GM12878 (cell line): Measurements from ENCODE around the gene RGS16. TPM values are rescaled to one million over a fixed set of nuclear protein-coding genes. Genes with fewer than 3 reads are reported as not detected.

Experiments used
- ATAC-seq: fragments of 200-7000 bp; cut with Tn5 transposase; 3 replicates; pipeline ENCODE4 v1.9.1; 2020; ENCODE audit warnings: mild to moderate bottlenecking, moderate library complexity
- BruUV-seq: library from RNA; stranded (reverse); fragments of 400-500 nt; replicated peaks from 2 replicates; lab custom pipeline; 2021; lab: Mats Ljungman, UMichigan
- CTCF ChIA-PET: fragments of 300-600 bp; sonication (Branson Sonifier 250); formaldehyde crosslinking; extraction: SDS; loops from one replicate; lab custom pipeline; 2021; ENCODE audit warnings: inconsistent platforms; lab: Yijun Ruan, JAX
- POLR2A ChIA-PET: fragments of 350-600 bp; formaldehyde crosslinking; extraction: SDS; loops from one replicate; lab custom pipeline; 2021; ENCODE audit warnings: inconsistent platforms; lab: Charles Lee
- RAD21 ChIA-PET: fragments of 300-600 bp; sonication (Branson Sonifier 250); formaldehyde crosslinking; loops from one replicate; lab custom pipeline; 2023; ENCODE audit warnings: antibody characterized with exemption; ENCODE audit not compliant: unreplicated experiment; lab: Charles Lee
- SMC1A ChIA-PET: fragments of 300-600 bp; sonication (Branson Sonifier 250); formaldehyde crosslinking; loops from one replicate; lab custom pipeline; 2023; ENCODE audit not compliant: unreplicated experiment, uncharacterized antibody; lab: Charles Lee
- DNase-seq: peaks from one replicate; pipeline ENCODE4 v3.0.0-alpha.2; 2011; ENCODE audit warnings: low read depth, low spot score
- FAIRE-seq: peaks from 3 replicates; lab custom pipeline; 2011; peaks lifted over from hg19 to GRCh38; lab: Jason Lieb, UNC
- H2AFZ ChIP-seq: 2 replicates; pipeline ENCODE4 v1.6.0; 2011; ENCODE audit warnings: low read depth, low read length, control low read depth; ENCODE audit not compliant: control insufficient read depth
- H3K27ac ChIP-seq: 2 replicates; pipeline ENCODE4 v1.5.1; 2011; ENCODE audit warnings: control low read depth; ENCODE audit not compliant: control insufficient read depth, insufficient read depth
- H3K27me3 ChIP-seq, 2 experiments: replicated peaks in 1 of 2; 2 replicates each; pipeline versions ENCODE4 v1.6.0 to v1.6.1; 2011; ENCODE audit warnings: low read length in 1 of 2; ENCODE audit not compliant: control insufficient read depth in 2 of 2, insufficient read depth in 2 of 2
- H3K36me3 ChIP-seq, 2 experiments: 2 replicates each; pipeline ENCODE4 v1.5.1; 2011; ENCODE audit warnings: low read length in 1 of 2; ENCODE audit not compliant: control insufficient read depth in 2 of 2, insufficient read depth in 2 of 2
- H3K4me1 ChIP-seq: 2 replicates; pipeline ENCODE4 v1.6.1; 2011; ENCODE audit warnings: mild to moderate bottlenecking, low read length, moderate library complexity, mixed read lengths; ENCODE audit not compliant: control insufficient read depth, insufficient read depth
- H3K4me2 ChIP-seq: 2 replicates; pipeline ENCODE4 v1.6.0; 2011; ENCODE audit warnings: control low read depth; ENCODE audit not compliant: control insufficient read depth, insufficient read depth
- H3K4me3 ChIP-seq: fragments of 200-600 bp; sonication (generic); 2 replicates; pipeline ENCODE4 v1.5.1; 2016
- H3K79me2 ChIP-seq: 2 replicates; pipeline ENCODE4 v1.6.0; 2011; ENCODE audit warnings: low read length; ENCODE audit not compliant: control insufficient read depth, insufficient read depth
- H3K9ac ChIP-seq: 2 replicates; pipeline ENCODE4 v1.8.0; 2011; ENCODE audit warnings: low read length, control low read depth, mixed read lengths; ENCODE audit not compliant: control insufficient read depth, insufficient read depth
- H3K9me3 ChIP-seq: replicated peaks from 3 replicates; pipeline ENCODE4 v1.5.1; 2011; ENCODE audit warnings: mild to moderate bottlenecking, low read length; ENCODE audit not compliant: control insufficient read depth, insufficient read depth
- H4K20me1 ChIP-seq: 2 replicates; pipeline ENCODE4 v1.6.0; 2011; ENCODE audit not compliant: control insufficient read depth, insufficient read depth
- IKZF1 ChIP-seq: fragments of 450-650 bp; conservative IDR thresholded peaks from 2 replicates; pipeline ENCODE4 v1.6.1; 2017; ENCODE audit warnings: antibody characterized with exemption, mild to moderate bottlenecking
- MTA2 ChIP-seq: fragments of 450-650 bp; IDR thresholded peaks from 2 replicates; pipeline ENCODE4 v1.6.1; 2016; ENCODE audit warnings: low read depth, mild to moderate bottlenecking, moderate library complexity
- PAX5 ChIP-seq: IDR thresholded peaks from 2 replicates; pipeline ENCODE4 v1.6.1; 2011; ENCODE audit warnings: low read depth, low read length, borderline replicate concordance
- PML ChIP-seq: IDR thresholded peaks from 2 replicates; pipeline ENCODE4 v1.6.1; 2012; ENCODE audit warnings: low read length, inconsistent platforms
- SPI1 ChIP-seq: IDR thresholded peaks from 2 replicates; pipeline ENCODE4 v1.6.1; 2011; ENCODE audit warnings: low read depth, mild to moderate bottlenecking, low read length, moderate library complexity, borderline replicate concordance; ENCODE audit not compliant: insufficient read depth
- ZNF217 ChIP-seq: fragments of 450-650 bp; IDR thresholded peaks from 2 replicates; pipeline ENCODE4 v1.6.1; 2017; ENCODE audit warnings: antibody characterized with exemption, mild to moderate bottlenecking
- ZNF687 ChIP-seq: fragments of 450-650 bp; IDR thresholded peaks from 2 replicates; pipeline ENCODE4 v1.6.1; 2017; ENCODE audit warnings: mild to moderate bottlenecking, moderate library complexity
- WGBS: methylation state at CpG from one replicate; pipeline ENCODE4 v1.1.6; 2016; ENCODE audit warnings: low lambda C conversion rate; ENCODE audit not compliant: insufficient replicate concordance, insufficient coverage; ENCODE audit errors: missing lambda C conversion rate; 5-methylcytosine and 5-hydroxymethylcytosine counted together
- in situ Hi-C: fragments of 300-500 bp; cut with MboI; formaldehyde crosslinking; loops from 9 replicates; pipeline ENCODE4 v1.14.3; 2018; ENCODE audit warnings: mixed read lengths
- intact Hi-C: fragments of 100-400 bp; cut with micrococcal nuclease; formaldehyde crosslinking; loops from one replicate; pipeline ENCODE4 v1.14.2; 2022; ENCODE audit not compliant: unreplicated experiment
- polyA plus RNA-seq, 11 experiments: library from polyadenylated mRNA; depleted of rRNA in 4 of 11; unstranded in 6 of 11; stranded (reverse) in 5 of 11; fragments of >200 nt; fragmentation: Nextera tagmentation in 4 of 11; fragmentation: Illumina TruSeq in 1 of 11; extraction: Ambion mirVana in 4 of 11; extraction: Trizol in 1 of 11; gene quantifications; 1 replicate in 1 of 11; 2 replicates in 10 of 11; pipeline versions ENCODE4 v1.2.1 to v1.2.3, GENCODE V29; 2011 to 2016; ENCODE audit warnings: inconsistent platforms in 2 of 11, missing spikeins in 2 of 11, low read depth in 1 of 11
- total RNA-seq, 4 experiments: library from RNA; depleted of rRNA in 3 of 4; stranded (reverse); fragments of >200 nt in 3 of 4; fragmentation: Illumina TruSeq in 1 of 4; extraction: Trizol in 1 of 4; gene quantifications; 2 replicates each; pipeline versions ENCODE4 v1.2.1 to v1.2.3, GENCODE V29; 2013 to 2021

The RGS16 gene
- total and polyA plus RNA-seq, 10 of the 15 experiments (the other 5 are each of a cell fraction or from before 2014, with no cell fraction given), result 16.4 to 58.2 (median 44.6) TPM

GRCh38 chr1:182632441-182632857, 28.3 kb upstream of the RGS16 start (continued):
- 0 out of 2 replicates have a peak, but pooled peaks have one; percentile 23 for TF ChIP-seq PAX5
- peak; percentile 55 for TF ChIP-seq MTA2
- peak; percentile 62; the same call in 1 of the 2 replicates for TF ChIP-seq ZNF687
- TF ChIP-seq SPI1, result peak; percentile 36; the same call in 1 of the 2 replicates
- peak; percentile 68 for TF ChIP-seq IKZF1

GRCh38 chr1:182631954-182632353, 27.8 kb upstream of the RGS16 start:
- SMC1A ChIA-PET, result interaction anchor here (0.6 to 14.8 kb wide), 11 partner anchors 8 to 150 kb away, joined by 3 to 238 read pairs (median 5); partner anchors contain the start of gene RGS16
- Histone ChIP-seq H3K9ac (no peak overlapping the region), H2AFZ (no peak overlapping the region), H4K20me1 (no peaks in the 10 kb centered on the region), H3K36me3 (no peaks in the 10 kb centered on the region), H3K4me1 (peaks cover 33% of the 10 kb centered on the region), H3K27ac (no peak overlapping the region; the same call in 1 of the 2 replicates), H3K4me2 (peak overlapping the region; percentile 38), H3K79me2 (no peaks in the 10 kb centered on the region), H3K27me3 (no peaks in the 10 kb centered on the region), H3K9me3 (no peaks in the 10 kb centered on the region), H3K4me3 (no peak overlapping the region)
- POLR2A ChIA-PET, result interaction anchor here (0.6 to 2.2 kb wide), 9 partner anchors 8 to 45 kb away, joined by 3 to 13 read pairs (median 4); no protein-coding TSS in a partner anchor
- 100% methylated on average over 1 of the region's 1 CpG for WGBS
- CTCF ChIA-PET, result interaction anchor here (0.7 to 2.2 kb wide), 11 partner anchors 13 to 151 kb away, joined by 3 to 13 read pairs (median 5); no protein-coding TSS in a partner anchor
- RAD21 ChIA-PET, result interaction anchor here (0.7 to 2.1 kb wide), 12 partner anchors 8 to 152 kb away, joined by 3 to 14 read pairs (median 4); partner anchors contain the start of gene RGS16
- in situ Hi-C loops, result no loop called here
- TF ChIP-seq PML (no peak), ZNF217 (peak; percentile 73)
- intact Hi-C loops, result loop anchor here (5.0 kb wide), 1 partner anchor 45 kb away; no protein-coding TSS in a partner anchor
- no TSS peak for BruUV-seq
- ATAC-seq (no peak), DNase-seq (no peak), FAIRE-seq (peak; percentile 64)
